Measurements from ENCODE around the gene MBNL3.

- TF ChIP-seq CTCF (IDR thresholded peaks at IDR 0.05) = no peak
- no peak for TF ChIP-seq POLR2A (IDR thresholded peaks at IDR 0.05)
- no peak for TF ChIP-seq EP300 (IDR thresholded peaks at IDR 0.05; ENCODE audit: low read depth)
Observed at GRCh38 chrX:132481449-132481848, 7.4 kb downstream of the MBNL3 start.
